Neutrophil (primary cell): ENCODE data around the gene ARTN.

ENCODE experiments used
- H3K27ac ChIP-seq: fragments of 200-600 bp; sonication (generic); 2 replicates; pipeline ENCODE4 v1.5.1; 2016; ENCODE audit warnings: mild to moderate bottlenecking, moderate library complexity
- H3K27me3 ChIP-seq: fragments of 200-600 bp; sonication (generic); 2 replicates; pipeline ENCODE4 v1.6.0; 2016; ENCODE audit warnings: mild to moderate bottlenecking
- H3K36me3 ChIP-seq: fragments of 200-600 bp; sonication (generic); 2 replicates; pipeline ENCODE4 v1.5.1; 2017
- H3K4me1 ChIP-seq, 2 experiments: fragments of 200-600 bp in 1 of 2; sonication (generic) in 1 of 2; 1 replicate in 1 of 2; 2 replicates in 1 of 2; pipeline versions ENCODE4 v1.5.1 to v1.6.1; 2013 to 2016; ENCODE audit warnings: low read depth in 1 of 2, low read length in 1 of 2, mild to moderate bottlenecking in 1 of 2, moderate library complexity in 1 of 2; ENCODE audit not compliant: control insufficient read depth in 1 of 2, insufficient read depth in 1 of 2
- H3K4me3 ChIP-seq, 2 experiments: fragments of 200-600 bp in 1 of 2; sonication (generic) in 1 of 2; 1 replicate in 1 of 2; 2 replicates in 1 of 2; pipeline ENCODE4 v1.5.1; 2013 to 2016; ENCODE audit warnings: low read depth in 1 of 2, low read length in 1 of 2, mild to moderate bottlenecking in 1 of 2, moderate library complexity in 1 of 2
- H3K9me3 ChIP-seq: fragments of 200-600 bp; sonication (generic); 2 replicates; pipeline ENCODE4 v1.5.1; 2016
- TF ChIP-seq, protein P1 (sequence below): fragments of 200-600 bp; sonication (generic); IDR thresholded peaks from 2 replicates; pipeline ENCODE4 v1.5.1; 2016; ENCODE audit warnings: antibody characterized with exemption

The ARTN gene

DNA sequence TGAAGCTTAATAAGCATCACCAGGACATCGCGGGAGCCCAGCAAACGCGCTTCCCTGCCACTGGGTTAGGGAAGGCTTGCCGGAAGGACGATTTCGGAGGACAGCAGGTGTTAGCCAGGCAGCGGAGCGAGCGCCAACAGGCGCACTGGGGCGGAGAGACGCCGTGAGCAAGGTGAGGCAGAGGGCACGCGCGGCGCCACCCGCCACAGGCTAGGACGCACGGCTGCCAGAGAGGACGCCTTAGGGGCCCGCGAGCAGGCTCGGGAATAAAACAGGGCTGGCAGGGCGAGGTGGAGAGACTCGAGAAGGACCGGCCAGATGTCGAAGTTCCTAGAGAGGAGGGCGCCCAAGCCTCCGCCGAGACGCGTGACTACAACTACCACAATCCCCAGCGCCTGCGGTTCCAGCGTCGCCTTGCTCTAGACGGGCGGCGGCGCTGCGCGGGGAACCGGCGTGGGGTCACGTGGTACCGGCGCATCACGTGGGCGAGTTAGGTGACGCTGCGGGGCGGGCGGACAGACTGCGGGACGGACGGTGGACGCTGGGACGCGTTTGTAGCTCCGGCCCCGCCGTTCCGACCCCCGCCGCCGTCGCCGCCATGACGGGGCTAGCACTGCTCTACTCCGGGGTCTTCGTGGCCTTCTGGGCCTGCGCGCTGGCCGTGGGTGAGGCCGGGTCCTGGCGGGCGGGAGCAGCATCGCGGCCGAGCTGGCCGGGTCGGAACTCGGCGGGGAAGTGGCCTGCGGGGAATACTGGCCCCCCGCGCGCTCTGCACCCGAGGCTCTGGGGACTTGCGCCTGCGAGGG is 41.0 kb downstream of the ARTN start, which contains the start of gene ATP6V0B:
Gene ATP6V0B (plus strand): TSS at position 518 of the 806 bp plus-strand sequence. CDS start 81 bp downstream, at position 599.
- Histone ChIP-seq H3K27me3 (peaks cover 4% of the 10 kb centered on the region), H3K36me3 (peaks cover 30% of the 10 kb centered on the region), H3K27ac (peak within 1 kb of the TSS; percentile 98), H3K4me3 (peak within 1 kb of the TSS; percentile 96), H3K4me1 (peaks cover 54 to 55% of the 10 kb centered on the region in 2 experiments), H3K9me3 (no peaks in the 10 kb centered on the region)
- TF ChIP-seq, protein P1, sequence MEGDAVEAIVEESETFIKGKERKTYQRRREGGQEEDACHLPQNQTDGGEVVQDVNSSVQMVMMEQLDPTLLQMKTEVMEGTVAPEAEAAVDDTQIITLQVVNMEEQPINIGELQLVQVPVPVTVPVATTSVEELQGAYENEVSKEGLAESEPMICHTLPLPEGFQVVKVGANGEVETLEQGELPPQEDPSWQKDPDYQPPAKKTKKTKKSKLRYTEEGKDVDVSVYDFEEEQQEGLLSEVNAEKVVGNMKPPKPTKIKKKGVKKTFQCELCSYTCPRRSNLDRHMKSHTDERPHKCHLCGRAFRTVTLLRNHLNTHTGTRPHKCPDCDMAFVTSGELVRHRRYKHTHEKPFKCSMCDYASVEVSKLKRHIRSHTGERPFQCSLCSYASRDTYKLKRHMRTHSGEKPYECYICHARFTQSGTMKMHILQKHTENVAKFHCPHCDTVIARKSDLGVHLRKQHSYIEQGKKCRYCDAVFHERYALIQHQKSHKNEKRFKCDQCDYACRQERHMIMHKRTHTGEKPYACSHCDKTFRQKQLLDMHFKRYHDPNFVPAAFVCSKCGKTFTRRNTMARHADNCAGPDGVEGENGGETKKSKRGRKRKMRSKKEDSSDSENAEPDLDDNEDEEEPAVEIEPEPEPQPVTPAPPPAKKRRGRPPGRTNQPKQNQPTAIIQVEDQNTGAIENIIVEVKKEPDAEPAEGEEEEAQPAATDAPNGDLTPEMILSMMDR = peak; percentile 43

DNA sequence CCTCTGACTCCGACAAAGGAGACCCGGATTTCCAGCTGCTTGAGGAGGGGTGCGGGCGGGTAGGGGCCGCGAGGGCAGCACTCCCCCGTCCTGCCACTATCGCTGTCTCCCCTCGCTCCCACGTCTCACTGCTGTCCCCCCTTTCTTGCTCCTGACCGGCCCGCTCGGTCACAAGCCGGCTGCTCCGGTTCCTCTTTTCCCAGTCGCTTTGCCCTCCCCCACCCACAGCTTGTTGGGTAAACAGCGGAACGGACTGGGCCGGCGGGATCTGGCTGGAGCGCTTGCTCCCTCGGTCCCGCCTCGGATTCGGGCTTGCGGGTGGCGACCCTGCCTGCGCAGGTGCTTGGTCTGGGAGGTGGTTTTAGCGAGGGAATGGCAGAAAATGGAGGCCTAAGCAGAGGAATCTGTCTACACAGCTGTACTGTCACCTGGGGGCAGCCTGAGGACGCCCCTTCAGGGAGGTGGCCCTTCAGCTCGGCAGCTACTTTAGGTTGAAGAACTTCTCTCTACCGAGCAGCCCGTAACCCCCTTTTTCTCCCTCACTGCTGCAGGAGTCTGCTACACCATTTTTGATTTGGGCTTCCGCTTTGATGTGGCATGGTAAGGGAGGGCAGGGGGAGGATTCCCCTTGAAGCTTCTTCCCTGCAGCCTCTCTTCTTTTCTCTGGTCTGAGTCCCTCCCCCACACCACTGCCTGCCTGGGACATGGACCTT is 41.8 kb downstream of the ARTN start:
- TF ChIP-seq, protein P1 = peak; percentile 3
- peaks cover 12% of the 10 kb centered on the region for H3K27me3 ChIP-seq
- peak overlapping the region; percentile 98 for H3K27ac ChIP-seq
- peak overlapping the region; percentile 96 for H3K4me3 ChIP-seq
- no peaks in the 10 kb centered on the region for H3K9me3 ChIP-seq
- H3K4me1 ChIP-seq = peaks cover 54 to 56% of the 10 kb centered on the region in 2 experiments
- H3K36me3 ChIP-seq = peaks cover 30% of the 10 kb centered on the region

DNA sequence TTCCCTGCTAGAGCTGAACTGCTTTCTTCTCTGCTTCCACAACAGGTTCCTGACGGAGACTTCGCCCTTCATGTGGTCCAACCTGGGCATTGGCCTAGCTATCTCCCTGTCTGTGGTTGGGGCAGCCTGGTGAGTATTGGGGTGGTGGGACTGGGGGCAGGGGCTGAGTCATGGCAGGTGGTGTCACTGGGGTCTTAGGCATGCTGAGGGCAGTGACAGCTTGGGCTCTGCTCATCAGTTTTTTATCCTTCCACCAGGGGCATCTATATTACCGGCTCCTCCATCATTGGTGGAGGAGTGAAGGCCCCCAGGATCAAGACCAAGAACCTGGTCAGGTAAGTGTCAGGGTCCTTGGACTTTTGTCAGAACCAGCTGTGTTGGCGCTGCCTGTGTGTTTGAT is 42.4 kb downstream of the ARTN start:
- TF ChIP-seq, protein P1 = no peak
- Histone ChIP-seq H3K4me3 (peak overlapping the region; percentile 96), H3K4me1 (peaks cover 60% of the 10 kb centered on the region in 2 experiments), H3K36me3 (peaks cover 30% of the 10 kb centered on the region), H3K27ac (peak overlapping the region; percentile 98), H3K27me3 (peaks cover 13% of the 10 kb centered on the region), H3K9me3 (no peaks in the 10 kb centered on the region)

DNA sequence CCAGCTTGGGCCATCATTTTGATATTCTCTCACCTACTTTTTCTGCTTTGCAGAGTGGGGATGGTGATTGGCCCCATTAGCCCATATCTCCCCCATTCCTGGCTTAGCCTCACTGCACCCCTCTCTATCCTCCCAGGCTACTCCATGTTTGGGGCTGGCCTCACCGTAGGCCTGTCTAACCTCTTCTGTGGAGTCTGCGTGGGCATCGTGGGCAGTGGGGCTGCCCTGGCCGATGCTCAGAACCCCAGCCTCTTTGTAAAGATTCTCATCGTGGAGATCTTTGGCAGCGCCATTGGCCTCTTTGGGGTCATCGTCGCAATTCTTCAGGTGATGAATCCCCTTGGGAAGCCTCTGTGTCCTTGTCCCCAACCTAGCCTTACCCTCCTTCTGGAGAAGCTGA is 43.3 kb downstream of the ARTN start:
- peak overlapping the region; percentile 96 for H3K4me3 ChIP-seq
- no peaks in the 10 kb centered on the region for H3K9me3 ChIP-seq
- peaks cover 30% of the 10 kb centered on the region for H3K36me3 ChIP-seq
- H3K27ac ChIP-seq = peak overlapping the region; percentile 98
- H3K4me1 ChIP-seq = peaks cover 64 to 68% of the 10 kb centered on the region in 2 experiments
- TF ChIP-seq, protein P1 = no peak
- peaks cover 13% of the 10 kb centered on the region for H3K27me3 ChIP-seq

DNA sequence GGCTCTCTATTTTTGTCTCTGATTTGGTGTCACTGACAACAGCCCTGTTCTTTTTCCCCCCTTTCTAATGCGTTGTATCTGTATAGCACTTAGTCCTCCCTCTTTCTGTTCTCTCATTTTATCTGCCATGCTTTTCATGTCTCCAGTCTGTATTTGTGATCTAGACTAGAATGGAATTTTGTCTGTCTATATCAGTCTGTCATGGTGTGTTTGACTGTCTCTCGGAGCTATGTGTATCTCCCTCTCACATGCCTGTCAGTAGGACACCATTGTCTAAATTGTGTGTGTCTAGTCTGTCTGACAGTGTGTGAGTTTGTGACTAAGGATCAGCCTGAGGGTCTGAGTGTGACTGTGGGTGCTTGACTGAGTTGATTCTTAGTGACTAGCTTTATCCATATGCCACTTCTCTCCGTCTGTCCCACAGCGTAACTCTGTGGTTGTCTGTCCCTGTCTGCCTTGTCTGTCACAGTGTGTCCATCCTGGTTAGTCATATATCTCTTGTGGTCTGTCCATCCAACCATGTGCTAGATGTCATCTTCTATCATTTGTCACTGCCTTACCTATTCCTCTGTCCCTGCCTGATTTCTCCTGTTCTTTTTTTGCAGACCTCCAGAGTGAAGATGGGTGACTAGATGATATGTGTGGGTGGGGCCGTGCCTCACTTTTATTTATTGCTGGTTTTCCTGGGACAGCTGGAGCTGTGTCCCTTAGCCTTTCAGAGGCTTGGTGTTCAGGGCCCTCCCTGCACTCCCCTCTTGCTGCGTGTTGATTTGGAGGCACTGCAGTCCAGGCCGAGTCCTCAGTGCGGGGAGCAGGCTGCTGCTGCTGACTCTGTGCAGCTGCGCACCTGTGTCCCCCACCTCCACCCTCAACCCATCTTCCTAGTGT is 44.0 kb downstream of the ARTN start:
- peak overlapping the region; percentile 98 for H3K27ac ChIP-seq
- peaks cover 13% of the 10 kb centered on the region for H3K27me3 ChIP-seq
- peaks cover 30% of the 10 kb centered on the region for H3K36me3 ChIP-seq
- H3K4me3 ChIP-seq = peak overlapping the region; percentile 57 to 96
- H3K9me3 ChIP-seq = no peaks in the 10 kb centered on the region
- peaks cover 72 to 75% of the 10 kb centered on the region in 2 experiments for H3K4me1 ChIP-seq
- TF ChIP-seq, protein P1 = no peak
